Ishikawa (cell line): ENCODE measurements around the gene SUPT20H.

Experiments used
- CEBPB ChIP-seq: IDR thresholded peaks from 2 replicates; pipeline ENCODE4 v1.6.1; 2012
- CREB1 ChIP-seq: IDR thresholded peaks from 2 replicates; pipeline ENCODE4 v1.6.1; 2012; ENCODE audit warnings: low read depth
- EGR1 ChIP-seq: IDR thresholded peaks from 2 replicates; pipeline ENCODE4 v1.6.1; 2012
- EP300 ChIP-seq: IDR thresholded peaks from 2 replicates; pipeline ENCODE4 v1.6.1; 2012; ENCODE audit warnings: borderline replicate concordance
- FOXM1 ChIP-seq: IDR thresholded peaks from 2 replicates; pipeline ENCODE4 v1.6.1; 2012; ENCODE audit warnings: low read depth, borderline replicate concordance
- MAX ChIP-seq: IDR thresholded peaks from 2 replicates; pipeline ENCODE4 v1.6.1; 2012
- NFIC ChIP-seq: IDR thresholded peaks from 2 replicates; pipeline ENCODE4 v1.6.1; 2012
- RAD21 ChIP-seq: IDR thresholded peaks from 2 replicates; pipeline ENCODE4 v1.6.1; 2012; ENCODE audit warnings: low read depth
- REST ChIP-seq: IDR thresholded peaks from 2 replicates; pipeline ENCODE4 v1.6.1; 2012; ENCODE audit warnings: low read depth, mild to moderate bottlenecking
- TAF1 ChIP-seq: IDR thresholded peaks from 2 replicates; pipeline ENCODE4 v1.6.1; 2012; ENCODE audit warnings: low read depth, mild to moderate bottlenecking
- TCF12 ChIP-seq: IDR thresholded peaks from 2 replicates; pipeline ENCODE4 v1.6.1; 2012; ENCODE audit warnings: low read depth
- TEAD4 ChIP-seq: IDR thresholded peaks from 2 replicates; pipeline ENCODE4 v1.6.1; 2012
- USF1 ChIP-seq: IDR thresholded peaks from 2 replicates; pipeline ENCODE4 v1.6.1; 2012
- YY1 ChIP-seq: IDR thresholded peaks from 2 replicates; pipeline ENCODE4 v1.6.1; 2012; ENCODE audit warnings: low read depth
- ZBTB7A ChIP-seq: IDR thresholded peaks from 2 replicates; pipeline ENCODE4 v1.6.1; 2012; ENCODE audit warnings: low read depth

SUPT20H gene

GRCh38 chr13:37059848-37060192 is 332 bp upstream of the SUPT20H start:
- TF ChIP-seq NFIC = no peak
- TF ChIP-seq TAF1 = no peak
- TF ChIP-seq FOXM1 = no peak
- no peak for TF ChIP-seq RAD21

GRCh38 chr13:37049810-37050209 is 9.7 kb downstream of the SUPT20H start:
- TF ChIP-seq TEAD4 (no peak), NFIC (no peak), MAX (no peak), TAF1 (no peak), USF1 (no peak), REST (no peak), ZBTB7A (no peak), EGR1 (no peak), TCF12 (no peak), CREB1 (no peak), YY1 (no peak), RAD21 (no peak), CEBPB (no peak), FOXM1 (no peak), EP300 (no peak)

- TF ChIP-seq MAX = no peak
- TF ChIP-seq USF1 = no peak
- no peak for TF ChIP-seq EP300
- TF ChIP-seq EGR1 = no peak
- no peak for TF ChIP-seq TEAD4
- TF ChIP-seq CEBPB = no peak
- TF ChIP-seq TCF12 = no peak
- no peak for TF ChIP-seq RAD21
- TF ChIP-seq NFIC = no peak
- no peak for TF ChIP-seq TAF1
- no peak for TF ChIP-seq YY1
- no peak for TF ChIP-seq FOXM1
- TF ChIP-seq CREB1 = no peak
- no peak for TF ChIP-seq REST
- TF ChIP-seq ZBTB7A = no peak
Observed at GRCh38 chr13:37047846-37048245, 11.6 kb downstream of the SUPT20H start.

GRCh38 chr13:37047032-37047431 is 12.5 kb downstream of the SUPT20H start:
- TF ChIP-seq TAF1 = no peak
- TF ChIP-seq EGR1 = no peak
- no peak for TF ChIP-seq TEAD4
- TF ChIP-seq TCF12 = no peak
- TF ChIP-seq CEBPB = no peak
- no peak for TF ChIP-seq ZBTB7A
- no peak for TF ChIP-seq USF1
- no peak for TF ChIP-seq MAX
- TF ChIP-seq EP300 = no peak
- no peak for TF ChIP-seq FOXM1
- TF ChIP-seq REST = no peak
- TF ChIP-seq RAD21 = no peak
- no peak for TF ChIP-seq CREB1
- TF ChIP-seq NFIC = no peak
- TF ChIP-seq YY1 = no peak
